Keratinocyte (primary cell): Measurements from ENCODE around the gene MAGI2. TPM values are rescaled to one million over a fixed set of nuclear protein-coding genes. Genes with fewer than 3 reads are reported as not detected.

Experiments used
- DNase-seq: peaks from one replicate; pipeline ENCODE4 v3.0.0-alpha.2; 2011; ENCODE audit warnings: low read depth, missing footprints, low spot score
- FAIRE-seq: peaks from 2 replicates; lab custom pipeline; 2011; peaks lifted over from hg19 to GRCh38; lab: Jason Lieb, UNC
- H2AFZ ChIP-seq: 2 replicates; pipeline ENCODE4 v1.6.0; 2012; ENCODE audit warnings: low read length, control low read depth, inconsistent platforms; ENCODE audit not compliant: control insufficient read depth
- H3K27ac ChIP-seq: 2 replicates; pipeline ENCODE4 v1.5.1; 2011; ENCODE audit warnings: low read length; ENCODE audit not compliant: control insufficient read depth, insufficient read depth
- H3K27me3 ChIP-seq: 3 replicates; pipeline ENCODE4 v1.6.0; 2011; ENCODE audit warnings: low read length; ENCODE audit not compliant: control insufficient read depth, insufficient read depth; ENCODE audit errors: extremely low read depth
- H3K36me3 ChIP-seq, 2 experiments: 2 replicates in 1 of 2; 3 replicates in 1 of 2; pipeline ENCODE4 v1.5.1; 2011; ENCODE audit warnings: low read length in 2 of 2, mild to moderate bottlenecking in 1 of 2; ENCODE audit not compliant: control insufficient read depth in 2 of 2, insufficient read depth in 2 of 2; ENCODE audit errors: extremely low read depth in 1 of 2
- H3K4me1 ChIP-seq: 3 replicates; pipeline ENCODE4 v1.5.1; 2011; ENCODE audit warnings: low read length; ENCODE audit not compliant: control insufficient read depth, insufficient read depth; ENCODE audit errors: extremely low read depth
- H3K4me2 ChIP-seq: 3 replicates; pipeline ENCODE4 v1.6.0; 2011; ENCODE audit warnings: low read depth, low read length; ENCODE audit not compliant: control insufficient read depth, insufficient read depth; ENCODE audit errors: extremely low read depth
- H3K4me3 ChIP-seq, 3 experiments: fragments of 200-600 bp in 1 of 3; sonication (generic) in 1 of 3; 2 replicates in 2 of 3; 3 replicates in 1 of 3; pipeline ENCODE4 v1.5.1; 2011 to 2016; ENCODE audit warnings: low read length in 3 of 3, mild to moderate bottlenecking in 3 of 3, control low read depth in 2 of 3, inconsistent platforms in 1 of 3, low read depth in 1 of 3, mixed read lengths in 1 of 3, mixed run types in 1 of 3, moderate library complexity in 1 of 3; ENCODE audit not compliant: control insufficient read depth in 2 of 3, insufficient read depth in 2 of 3; ENCODE audit errors: extremely low read depth in 1 of 3
- H3K79me2 ChIP-seq: 2 replicates; pipeline ENCODE4 v1.6.0; 2012; ENCODE audit warnings: low read length; ENCODE audit not compliant: control insufficient read depth, insufficient read depth
- H3K9ac ChIP-seq: 3 replicates; pipeline ENCODE4 v1.6.0; 2011; ENCODE audit warnings: low read length; ENCODE audit not compliant: control insufficient read depth, insufficient read depth; ENCODE audit errors: extremely low read depth
- H3K9me1 ChIP-seq: 3 replicates; pipeline ENCODE4 v1.6.0; 2011; ENCODE audit warnings: low read length; ENCODE audit not compliant: control insufficient read depth, insufficient read depth; ENCODE audit errors: extremely low read depth
- H3K9me3 ChIP-seq: 2 replicates; pipeline ENCODE4 v1.5.1; 2012; ENCODE audit warnings: low read depth, low read length; ENCODE audit not compliant: control insufficient read depth
- H4K20me1 ChIP-seq: 3 replicates; pipeline ENCODE4 v1.6.0; 2011; ENCODE audit warnings: low read length; ENCODE audit not compliant: control insufficient read depth, insufficient read depth; ENCODE audit errors: extremely low read depth
- EZH2 ChIP-seq: IDR thresholded peaks from one replicate; pipeline ENCODE4 v1.6.1; 2012; ENCODE audit warnings: inconsistent platforms, mild to moderate bottlenecking, low read length, moderate library complexity
- dilution Hi-C: fragments of 300-500 bp; cut with MboI; formaldehyde crosslinking; loops from one replicate; pipeline ENCODE4 v1.7.0; 2020; ENCODE audit warnings: low sequenced_read_pairs; ENCODE audit not compliant: extremely low pct_ligation_motif_present
- polyA plus RNA-seq, 5 experiments: library from polyadenylated mRNA; depleted of rRNA in 3 of 5; stranded (reverse) in 3 of 5; stranded (forward) in 1 of 5; unstranded in 1 of 5; fragments of >200 nt; gene quantifications; 1 replicate in 1 of 5; 2 replicates in 3 of 5; 3 replicates in 1 of 5; pipeline versions ENCODE4 v1.2.1 to v1.2.3, GENCODE V29; 2011 to 2012; ENCODE audit warnings: missing spikeins in 2 of 5, low read depth in 1 of 5, low replicate concordance in 1 of 5
- TF ChIP-seq, protein P1 (sequence below), 3 experiments: IDR thresholded peaks in 1 of 3; conservative IDR thresholded peaks in 1 of 3; optimal IDR thresholded peaks in 1 of 3; 2 replicates in 2 of 3; 3 replicates in 1 of 3; pipeline versions ENCODE3 to v1.5.1; 2011; ENCODE audit warnings: low read length in 3 of 3, mild to moderate bottlenecking in 3 of 3, moderate library complexity in 2 of 3, control low read depth in 1 of 3, inconsistent platforms in 1 of 3; ENCODE audit not compliant: insufficient read depth in 2 of 3; ENCODE audit errors: extremely low read depth in 1 of 3

Gene MAGI2
- polyA plus RNA-seq, 1 donor (not counting 4 experiments of a cell fraction or from before 2014, with no cell fraction given), result 0.07 TPM

DNA sequence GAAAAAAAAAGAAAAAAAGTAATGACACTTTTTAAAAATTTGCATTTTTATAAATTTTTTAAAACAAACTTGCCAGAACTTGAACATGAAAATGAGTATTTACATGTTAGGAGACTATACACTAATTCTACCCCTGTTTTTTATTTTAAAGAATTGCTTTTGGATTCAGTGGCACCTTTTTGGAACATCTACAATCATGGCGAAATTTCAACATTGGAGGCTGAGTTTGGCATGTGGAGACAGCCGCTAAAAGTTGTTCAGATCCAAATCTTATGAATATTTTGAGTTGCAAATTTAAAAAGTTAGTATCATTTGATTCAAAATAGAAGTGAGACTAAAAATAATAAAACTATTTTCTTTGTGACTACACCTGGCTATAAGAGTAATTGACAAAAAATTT, 804.2 kb downstream of the MAGI2 start:
- no peaks in the 10 kb centered on the region for H3K79me2 ChIP-seq
- no peaks in the 10 kb centered on the region for H3K9me1 ChIP-seq
- no peak for DNase-seq
- no peaks in the 10 kb centered on the region for H3K4me1 ChIP-seq
- FAIRE-seq, result no peak
- H3K27me3 ChIP-seq, result no peaks in the 10 kb centered on the region
- no peak overlapping the region for H2AFZ ChIP-seq
- no peak overlapping the region for H3K27ac ChIP-seq
- no peak overlapping the region for H3K9ac ChIP-seq
- TF ChIP-seq, protein P1, sequence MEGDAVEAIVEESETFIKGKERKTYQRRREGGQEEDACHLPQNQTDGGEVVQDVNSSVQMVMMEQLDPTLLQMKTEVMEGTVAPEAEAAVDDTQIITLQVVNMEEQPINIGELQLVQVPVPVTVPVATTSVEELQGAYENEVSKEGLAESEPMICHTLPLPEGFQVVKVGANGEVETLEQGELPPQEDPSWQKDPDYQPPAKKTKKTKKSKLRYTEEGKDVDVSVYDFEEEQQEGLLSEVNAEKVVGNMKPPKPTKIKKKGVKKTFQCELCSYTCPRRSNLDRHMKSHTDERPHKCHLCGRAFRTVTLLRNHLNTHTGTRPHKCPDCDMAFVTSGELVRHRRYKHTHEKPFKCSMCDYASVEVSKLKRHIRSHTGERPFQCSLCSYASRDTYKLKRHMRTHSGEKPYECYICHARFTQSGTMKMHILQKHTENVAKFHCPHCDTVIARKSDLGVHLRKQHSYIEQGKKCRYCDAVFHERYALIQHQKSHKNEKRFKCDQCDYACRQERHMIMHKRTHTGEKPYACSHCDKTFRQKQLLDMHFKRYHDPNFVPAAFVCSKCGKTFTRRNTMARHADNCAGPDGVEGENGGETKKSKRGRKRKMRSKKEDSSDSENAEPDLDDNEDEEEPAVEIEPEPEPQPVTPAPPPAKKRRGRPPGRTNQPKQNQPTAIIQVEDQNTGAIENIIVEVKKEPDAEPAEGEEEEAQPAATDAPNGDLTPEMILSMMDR (optimal IDR thresholded peaks at IDR 0.05 in 1 of 3, IDR thresholded peaks at IDR 0.05 in 1 of 3, conservative IDR thresholded peaks at IDR 0.05 in 1 of 3; ENCODE audit: extremely low read depth in 1 of 3, insufficient read depth in 2 of 3, low read length in 3 of 3), result no peak
- TF ChIP-seq EZH2, result no peak
- no peak overlapping the region for H3K4me2 ChIP-seq
- no peak overlapping the region for H3K4me3 ChIP-seq
- H4K20me1 ChIP-seq, result no peaks in the 10 kb centered on the region
- dilution Hi-C loops, result no loop called here
- no peaks in the 10 kb centered on the region for H3K36me3 ChIP-seq
- H3K9me3 ChIP-seq, result no peaks in the 10 kb centered on the region

GRCh38 chr7:78642751-78643150, 810.7 kb downstream of the MAGI2 start:
- no peak overlapping the region for H3K4me3 ChIP-seq
- dilution Hi-C loops, result no loop called here
- H3K27ac ChIP-seq, result no peak overlapping the region
- no peak overlapping the region for H3K4me2 ChIP-seq
- no peaks in the 10 kb centered on the region for H3K27me3 ChIP-seq
- no peaks in the 10 kb centered on the region for H3K79me2 ChIP-seq
- no peaks in the 10 kb centered on the region for H3K4me1 ChIP-seq
- TF ChIP-seq, protein P1 (optimal IDR thresholded peaks at IDR 0.05 in 1 of 3, IDR thresholded peaks at IDR 0.05 in 1 of 3, conservative IDR thresholded peaks at IDR 0.05 in 1 of 3; ENCODE audit: extremely low read depth in 1 of 3, insufficient read depth in 2 of 3, low read length in 3 of 3), result no peak
- no peak for TF ChIP-seq EZH2
- no peak for DNase-seq
- H3K9ac ChIP-seq, result no peak overlapping the region
- no peaks in the 10 kb centered on the region for H4K20me1 ChIP-seq
- no peak for FAIRE-seq
- H3K9me3 ChIP-seq, result no peaks in the 10 kb centered on the region
- no peaks in the 10 kb centered on the region for H3K9me1 ChIP-seq
- no peaks in the 10 kb centered on the region for H3K36me3 ChIP-seq
- no peak overlapping the region for H2AFZ ChIP-seq
